ENCODE data around the gene RHOV. TPM values are rescaled to one million over a fixed set of nuclear protein-coding genes. Genes with fewer than 3 reads are reported as not detected.

Gene RHOV
- total RNA-seq, 2 donors from 2014 or later: 5.9 to 11.7 TPM

GRCh38 chr15:40844696-40845030, 29.4 kb downstream of the RHOV start:
- H3K9me3 ChIP-seq: no peaks in the 10 kb centered on the region
- intact Hi-C loops (cut with DNase I): no loop called here
- TF ChIP-seq POLR2AphosphoS5 (IDR thresholded peaks at IDR 0.05) (no peak), CTCF (IDR thresholded peaks at IDR 0.05) (peak in 2 of 4 experiments; percentile 0 to 9)
- DNase-seq (ENCODE audit: low spot score): no peak
- WGBS: 2% methylated on average over 14 of the region's 28 CpGs
- H3K27me3 ChIP-seq (replicated peaks; ENCODE audit: insufficient read depth): no peaks in the 10 kb centered on the region
- no peaks in the 10 kb centered on the region for H3K4me1 ChIP-seq (replicated peaks)
- no peaks in the 10 kb centered on the region for H3K36me3 ChIP-seq
- H3K27ac ChIP-seq: peak overlapping the region; percentile 96 to 97
- H3K4me3 ChIP-seq: peak overlapping the region; percentile 73 to 79

- peak; percentile 39 for TF ChIP-seq POLR2AphosphoS5 (IDR thresholded peaks at IDR 0.05)
- TF ChIP-seq POLR2A (IDR thresholded peaks at IDR 0.05): peak; percentile 80
- no peak for TF ChIP-seq CTCF (IDR thresholded peaks at IDR 0.05)
- H3K27ac ChIP-seq: peak within 1 kb of the TSS; percentile 96 to 97
- intact Hi-C loops (cut with DNase I): no loop called here
- peak within 1 kb of the TSS; percentile 73 to 79 for H3K4me3 ChIP-seq
- H3K4me1 ChIP-seq (replicated peaks): no peaks in the 10 kb centered on the region
- DNase-seq (ENCODE audit: low spot score): peak; percentile 73
- H3K27me3 ChIP-seq (replicated peaks; ENCODE audit: insufficient read depth): no peaks in the 10 kb centered on the region
- WGBS: under 1% methylated on average over 81 of the region's 89 CpGs
- H3K36me3 ChIP-seq: no peaks in the 10 kb centered on the region
- H3K9me3 ChIP-seq: no peaks in the 10 kb centered on the region
Observed at GRCh38 chr15:40843885-40844695, 29.9 kb downstream of the RHOV start, which contains the start of gene SPINT1. SPINT1 (plus strand) TSS chr15:40844048; CDS start chr15:40844555, 507 bp downstream.

- Histone ChIP-seq H3K4me1 (replicated peaks) (no peaks in the 10 kb centered on the region), H3K27me3 (replicated peaks; ENCODE audit: insufficient read depth) (no peaks in the 10 kb centered on the region), H3K4me3 (peak overlapping the region; percentile 73 to 79), H3K27ac (peak overlapping the region; percentile 96 to 97), H3K36me3 (no peaks in the 10 kb centered on the region), H3K9me3 (no peaks in the 10 kb centered on the region)
- no peak for DNase-seq (ENCODE audit: low spot score)
- TF ChIP-seq POLR2AphosphoS5 (IDR thresholded peaks at IDR 0.05): no peak
- TF ChIP-seq CTCF (IDR thresholded peaks at IDR 0.05): no peak
- no peak for TF ChIP-seq POLR2A (IDR thresholded peaks at IDR 0.05)
- intact Hi-C loops (cut with DNase I): no loop called here
- 22% methylated on average over 31 of the region's 34 CpGs for WGBS
Observed at GRCh38 chr15:40843261-40843884, 30.7 kb downstream of the RHOV start.

GRCh38 chr15:40841741-40842140, 32.3 kb downstream of the RHOV start:
- WGBS: 84% methylated on average over 2 of the region's 2 CpGs
- no peak overlapping the region for H3K27ac ChIP-seq
- no peak overlapping the region for H3K4me3 ChIP-seq
- no peaks in the 10 kb centered on the region for H3K9me3 ChIP-seq
- no peak for DNase-seq (ENCODE audit: low spot score)
- no peaks in the 10 kb centered on the region for H3K27me3 ChIP-seq (replicated peaks; ENCODE audit: insufficient read depth)
- intact Hi-C loops (cut with DNase I): no loop called here
- H3K4me1 ChIP-seq (replicated peaks): no peaks in the 10 kb centered on the region
- TF ChIP-seq CTCF (IDR thresholded peaks at IDR 0.05): no peak
- TF ChIP-seq POLR2AphosphoS5 (IDR thresholded peaks at IDR 0.05): no peak
- TF ChIP-seq POLR2A (IDR thresholded peaks at IDR 0.05): no peak
- no peaks in the 10 kb centered on the region for H3K36me3 ChIP-seq

Measured in prostate gland (tissue), 2 donors.